ENCODE measurements around the gene LRRC14B.

DNA sequence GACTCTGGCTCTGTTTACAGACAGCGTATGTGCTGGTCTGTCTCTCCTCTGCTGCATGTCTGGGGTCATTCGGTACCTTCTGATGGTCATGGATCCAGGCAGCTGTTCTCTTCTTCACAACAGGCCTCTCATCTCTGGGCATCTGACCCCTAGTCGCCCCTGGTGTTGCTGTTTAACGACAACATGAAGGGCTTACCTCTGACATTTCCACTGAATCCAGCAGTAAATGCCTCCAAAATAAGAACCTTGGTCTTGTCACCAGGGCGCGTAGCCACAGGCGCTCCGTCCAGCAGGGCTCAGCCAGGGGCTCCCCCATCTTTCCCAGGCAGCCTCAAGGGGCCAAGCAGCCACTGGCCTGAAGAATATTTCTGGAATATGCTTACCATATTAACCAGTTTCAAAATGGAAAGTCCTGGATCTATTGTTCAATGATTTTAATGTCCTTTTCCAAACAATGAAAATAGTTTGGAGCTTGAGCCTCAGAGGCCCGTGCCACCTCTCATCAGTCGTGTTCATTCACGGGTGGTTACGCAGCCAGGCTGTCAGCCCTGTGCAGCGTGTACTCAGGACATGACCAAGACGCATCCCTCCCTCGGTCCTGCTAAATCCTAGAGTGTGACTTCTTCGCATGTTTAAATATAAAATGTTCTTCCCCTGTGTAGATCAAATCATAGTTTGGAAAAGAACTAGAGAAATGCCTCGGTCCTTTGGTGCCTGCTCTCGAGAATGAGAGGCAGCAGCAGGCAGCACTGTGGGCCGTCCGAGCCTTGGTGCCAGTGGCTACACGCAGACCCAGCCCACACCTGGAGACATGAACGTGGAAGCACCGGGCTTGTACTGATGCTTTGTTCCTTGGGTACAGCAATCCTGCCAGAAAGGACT, 30.1 kb upstream of the LRRC14B start:
- TF ChIP-seq EZH2 (IDR thresholded peaks at IDR 0.05; ENCODE audit: low read length, missing control alignments) (no peak), CTCF (conservative IDR thresholded peaks at IDR 0.05 in 1 of 2, IDR thresholded peaks at IDR 0.05 in 1 of 2; ENCODE audit: low read depth in 1 of 2, low read length in 2 of 2) (no peak)
